GM12801 (cell line): ENCODE data around the gene TADA2A.

ENCODE experiments used
- TF ChIP-seq, protein P1 (sequence below): IDR thresholded peaks from one replicate; pipeline ENCODE4 v1.5.1; 2011; ENCODE audit warnings: control low read depth; ENCODE audit not compliant: insufficient read length; ENCODE audit errors: extremely low read depth

TADA2A gene

GRCh38 chr17:37470181-37470580 lies 63.5 kb downstream of the TADA2A start:
- TF ChIP-seq, protein P1, sequence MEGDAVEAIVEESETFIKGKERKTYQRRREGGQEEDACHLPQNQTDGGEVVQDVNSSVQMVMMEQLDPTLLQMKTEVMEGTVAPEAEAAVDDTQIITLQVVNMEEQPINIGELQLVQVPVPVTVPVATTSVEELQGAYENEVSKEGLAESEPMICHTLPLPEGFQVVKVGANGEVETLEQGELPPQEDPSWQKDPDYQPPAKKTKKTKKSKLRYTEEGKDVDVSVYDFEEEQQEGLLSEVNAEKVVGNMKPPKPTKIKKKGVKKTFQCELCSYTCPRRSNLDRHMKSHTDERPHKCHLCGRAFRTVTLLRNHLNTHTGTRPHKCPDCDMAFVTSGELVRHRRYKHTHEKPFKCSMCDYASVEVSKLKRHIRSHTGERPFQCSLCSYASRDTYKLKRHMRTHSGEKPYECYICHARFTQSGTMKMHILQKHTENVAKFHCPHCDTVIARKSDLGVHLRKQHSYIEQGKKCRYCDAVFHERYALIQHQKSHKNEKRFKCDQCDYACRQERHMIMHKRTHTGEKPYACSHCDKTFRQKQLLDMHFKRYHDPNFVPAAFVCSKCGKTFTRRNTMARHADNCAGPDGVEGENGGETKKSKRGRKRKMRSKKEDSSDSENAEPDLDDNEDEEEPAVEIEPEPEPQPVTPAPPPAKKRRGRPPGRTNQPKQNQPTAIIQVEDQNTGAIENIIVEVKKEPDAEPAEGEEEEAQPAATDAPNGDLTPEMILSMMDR, result no peak

- TF ChIP-seq, protein P1, result no peak
These were observed 69.2 kb downstream of the TADA2A start for GRCh38 chr17:37475731-37476420.

DNA sequence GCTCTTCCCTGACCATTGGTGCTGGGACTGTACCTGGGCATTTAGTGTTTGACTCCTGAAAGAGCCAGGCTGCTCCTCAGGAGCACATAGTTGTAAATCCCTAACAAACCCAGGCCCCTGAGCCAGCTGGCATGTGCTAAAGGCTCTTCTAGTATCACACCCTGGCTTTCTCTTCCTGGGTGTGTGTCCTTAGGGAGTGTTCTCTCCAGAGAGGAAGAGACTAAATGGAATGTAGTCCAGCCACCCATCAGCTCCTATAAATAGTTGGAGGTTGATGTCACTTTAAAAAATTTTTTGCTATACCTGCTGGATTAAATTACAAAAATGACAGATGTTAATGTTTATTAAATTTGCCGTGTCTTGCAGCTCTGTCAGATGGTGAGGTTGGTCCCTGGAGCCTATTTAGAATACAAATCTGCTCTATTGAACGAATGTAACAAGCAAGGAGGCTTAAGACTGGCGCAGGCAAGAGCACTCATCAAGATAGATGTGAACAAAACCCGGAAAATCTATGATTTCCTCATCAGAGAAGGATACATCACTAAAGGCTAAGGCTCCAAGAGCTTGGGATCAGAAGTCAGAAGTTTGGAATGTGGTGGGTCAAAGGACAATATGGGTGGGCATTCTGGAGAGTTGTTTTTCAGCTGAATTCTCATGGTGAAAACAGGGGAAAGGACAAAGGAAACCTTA lies 69.9 kb downstream of the TADA2A start:
- TF ChIP-seq, protein P1, result no peak

GRCh38 chr17:37478187-37478586 lies 71.5 kb downstream of the TADA2A start:
- TF ChIP-seq, protein P1, result no peak

DNA sequence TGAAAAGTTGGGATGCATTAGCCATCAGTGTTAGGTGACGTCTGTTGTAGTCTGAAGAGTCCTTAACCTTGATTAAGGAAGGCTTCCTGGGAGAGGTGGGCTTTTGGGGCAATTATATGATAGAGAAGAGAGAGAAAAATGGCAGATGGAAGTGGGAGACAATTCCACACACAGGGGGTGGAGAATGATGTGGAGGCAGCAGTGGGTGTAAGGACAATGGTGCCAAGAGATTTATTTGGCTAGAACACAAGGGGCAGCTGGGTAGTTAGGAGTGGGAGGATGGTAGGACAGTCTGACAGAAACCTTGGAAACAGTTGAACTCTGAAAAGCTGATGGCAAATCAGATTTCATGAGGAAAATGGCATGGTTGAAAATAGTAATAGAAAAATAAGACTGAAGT lies 72.3 kb downstream of the TADA2A start:
- TF ChIP-seq, protein P1, result no peak

- TF ChIP-seq, protein P1, result no peak
These were observed 73.7 kb downstream of the TADA2A start for GRCh38 chr17:37480427-37480826.

DNA sequence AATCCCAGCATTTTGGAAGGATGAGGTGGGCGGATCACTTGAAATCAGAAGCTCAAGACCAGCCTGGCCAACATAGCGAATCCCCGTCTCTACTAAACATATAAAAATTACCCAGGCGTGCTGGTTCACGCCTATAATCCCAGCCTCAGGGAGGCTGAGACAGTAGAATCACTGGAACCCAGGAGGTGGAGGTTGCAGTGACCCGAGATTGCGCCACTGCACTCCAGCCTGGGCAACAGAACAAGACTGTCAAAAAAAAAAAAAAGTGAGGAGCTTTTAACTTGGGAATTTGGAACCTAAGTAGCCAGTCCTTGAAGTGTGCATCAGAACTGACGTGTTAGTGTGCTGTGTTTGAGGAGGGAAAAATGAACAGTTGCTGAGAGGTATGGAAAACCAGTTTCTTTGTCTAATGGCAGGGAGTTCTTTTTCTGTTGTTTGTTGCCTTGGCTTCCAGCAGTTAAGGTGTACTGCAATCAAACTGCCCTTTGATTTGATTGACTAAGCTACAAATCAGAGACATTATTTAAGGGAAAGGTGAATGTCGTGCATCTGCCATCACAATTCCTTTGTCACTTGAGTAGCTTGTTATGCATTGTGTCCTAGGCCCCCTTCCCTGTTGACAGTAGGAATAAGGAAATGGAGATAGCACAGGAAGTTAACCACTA lies 74.4 kb downstream of the TADA2A start:
- TF ChIP-seq, protein P1, result no peak
